Parathyroid adenoma (tissue), 2 donors: ENCODE results near the gene PRMT7.

Experiments used
- H2AFZ ChIP-seq: fragments of 300-600 bp; sonication (generic); one replicate; pipeline ENCODE4 v1.7.0; 2017; ENCODE audit warnings: antibody characterized with exemption, mild to moderate bottlenecking
- H3K27ac ChIP-seq: fragments of 300-600 bp; sonication (generic); one replicate; pipeline ENCODE4 v1.7.0; 2017
- H3K27me3 ChIP-seq: fragments of 300-600 bp; sonication (generic); one replicate; pipeline ENCODE4 v1.7.0; 2017; ENCODE audit warnings: low read length; ENCODE audit not compliant: control insufficient read depth, insufficient read depth
- H3K36me3 ChIP-seq: fragments of 300-600 bp; sonication (generic); one replicate; pipeline ENCODE4 v1.7.0; 2017; ENCODE audit warnings: low read length; ENCODE audit not compliant: control insufficient read depth, insufficient read depth
- H3K4me1 ChIP-seq: fragments of 300-600 bp; sonication (generic); one replicate; pipeline ENCODE4 v1.7.0; 2017; ENCODE audit warnings: control low read depth
- H3K4me2 ChIP-seq: fragments of 300-600 bp; sonication (generic); one replicate; pipeline ENCODE4 v1.7.0; 2017; ENCODE audit warnings: low read length
- H3K4me3 ChIP-seq: fragments of 300-600 bp; sonication (generic); one replicate; pipeline ENCODE4 v1.7.0; 2017; ENCODE audit warnings: low read depth, low read length
- H3K79me2 ChIP-seq: fragments of 300-600 bp; sonication (generic); one replicate; pipeline ENCODE4 v1.7.0; 2017; ENCODE audit warnings: control low read depth
- H3K9ac ChIP-seq: fragments of 300-600 bp; sonication (generic); one replicate; pipeline ENCODE4 v1.7.0; 2017; ENCODE audit warnings: mild to moderate bottlenecking
- H3K9me3 ChIP-seq: fragments of 300-600 bp; sonication (generic); one replicate; pipeline ENCODE4 v1.7.0; 2017; ENCODE audit warnings: low read length; ENCODE audit not compliant: control insufficient read depth
- TF ChIP-seq, protein P1 (sequence below): fragments of 300-600 bp; sonication (generic); IDR thresholded peaks from one replicate; pipeline ENCODE4 v1.7.0; 2017; ENCODE audit warnings: antibody characterized with exemption, mild to moderate bottlenecking
- donor health status: primary hyperparathyroidism.

PRMT7 gene

DNA sequence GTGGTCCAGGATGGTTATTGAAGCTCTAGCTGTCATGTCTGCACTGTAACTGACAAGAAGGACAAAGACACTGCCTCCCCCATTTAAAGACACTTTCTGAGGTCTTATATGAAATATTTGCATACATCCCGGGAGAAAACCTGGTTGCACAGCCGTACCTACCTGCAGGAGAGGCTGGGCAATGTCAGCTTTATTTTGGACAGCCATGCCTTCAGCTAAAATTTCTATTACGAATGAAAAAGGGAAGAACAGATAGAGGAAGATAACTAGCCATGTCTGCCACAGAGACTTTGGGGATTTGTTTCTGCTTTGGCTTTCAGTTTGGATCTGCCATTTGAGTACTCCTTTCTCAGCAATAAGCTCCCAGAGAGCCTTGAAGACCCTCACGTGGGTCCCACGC lies 27.5 kb upstream of the PRMT7 start:
- H3K27me3 ChIP-seq, result no peaks in the 10 kb centered on the region
- peaks cover 3% of the 10 kb centered on the region for H3K79me2 ChIP-seq
- H3K4me3 ChIP-seq, result no peak overlapping the region
- H3K27ac ChIP-seq, result no peak overlapping the region
- no peaks in the 10 kb centered on the region for H3K4me1 ChIP-seq
- no peak overlapping the region for H2AFZ ChIP-seq
- no peak overlapping the region for H3K4me2 ChIP-seq
- no peak overlapping the region for H3K9ac ChIP-seq
- H3K36me3 ChIP-seq, result no peaks in the 10 kb centered on the region
- H3K9me3 ChIP-seq, result no peaks in the 10 kb centered on the region
- TF ChIP-seq, protein P1, sequence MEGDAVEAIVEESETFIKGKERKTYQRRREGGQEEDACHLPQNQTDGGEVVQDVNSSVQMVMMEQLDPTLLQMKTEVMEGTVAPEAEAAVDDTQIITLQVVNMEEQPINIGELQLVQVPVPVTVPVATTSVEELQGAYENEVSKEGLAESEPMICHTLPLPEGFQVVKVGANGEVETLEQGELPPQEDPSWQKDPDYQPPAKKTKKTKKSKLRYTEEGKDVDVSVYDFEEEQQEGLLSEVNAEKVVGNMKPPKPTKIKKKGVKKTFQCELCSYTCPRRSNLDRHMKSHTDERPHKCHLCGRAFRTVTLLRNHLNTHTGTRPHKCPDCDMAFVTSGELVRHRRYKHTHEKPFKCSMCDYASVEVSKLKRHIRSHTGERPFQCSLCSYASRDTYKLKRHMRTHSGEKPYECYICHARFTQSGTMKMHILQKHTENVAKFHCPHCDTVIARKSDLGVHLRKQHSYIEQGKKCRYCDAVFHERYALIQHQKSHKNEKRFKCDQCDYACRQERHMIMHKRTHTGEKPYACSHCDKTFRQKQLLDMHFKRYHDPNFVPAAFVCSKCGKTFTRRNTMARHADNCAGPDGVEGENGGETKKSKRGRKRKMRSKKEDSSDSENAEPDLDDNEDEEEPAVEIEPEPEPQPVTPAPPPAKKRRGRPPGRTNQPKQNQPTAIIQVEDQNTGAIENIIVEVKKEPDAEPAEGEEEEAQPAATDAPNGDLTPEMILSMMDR, result no peak

DNA sequence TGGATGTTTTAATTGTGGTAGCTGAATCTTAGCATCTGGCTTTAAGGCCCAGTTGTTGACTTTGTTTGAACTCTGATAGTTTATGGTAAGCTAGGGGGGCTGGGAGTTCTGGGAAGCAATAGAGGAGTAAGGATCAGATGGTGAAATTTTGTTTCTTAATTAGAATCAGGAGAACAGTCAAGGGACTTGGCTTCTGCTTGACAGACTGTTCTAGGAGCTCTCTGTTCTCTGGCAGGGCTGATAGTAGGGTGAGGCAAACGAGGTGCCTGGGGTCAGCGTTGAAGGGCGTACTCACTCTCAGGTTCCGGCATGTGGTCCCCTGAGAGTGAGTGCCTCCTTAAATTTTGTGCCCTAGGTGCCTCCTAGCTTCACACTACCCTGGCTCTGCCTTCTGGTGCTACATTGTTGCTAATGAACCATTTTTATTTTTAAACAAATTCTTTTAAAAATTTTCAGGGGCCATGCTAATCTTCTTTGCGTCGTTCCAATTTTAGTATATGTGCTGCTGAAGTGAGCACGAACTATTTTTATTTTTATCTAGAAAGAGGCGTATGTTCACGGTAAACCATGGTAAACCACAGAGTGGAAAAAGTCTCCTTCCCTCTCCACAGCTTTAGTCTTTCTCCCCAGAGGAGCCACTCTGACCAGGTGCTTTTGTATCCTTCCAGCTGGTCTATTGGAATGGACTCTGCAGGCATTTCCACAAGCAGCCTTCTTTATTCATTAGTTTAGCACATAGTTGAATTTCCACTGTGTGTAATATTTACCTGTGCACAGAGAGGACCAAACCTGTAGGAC lies 26.8 kb upstream of the PRMT7 start:
- peaks cover 3% of the 10 kb centered on the region for H3K79me2 ChIP-seq
- no peak overlapping the region for H3K4me2 ChIP-seq
- H3K36me3 ChIP-seq, result no peaks in the 10 kb centered on the region
- no peak overlapping the region for H3K4me3 ChIP-seq
- no peak overlapping the region for H3K9ac ChIP-seq
- TF ChIP-seq, protein P1, result no peak
- no peak overlapping the region for H3K27ac ChIP-seq
- no peak overlapping the region for H2AFZ ChIP-seq
- H3K4me1 ChIP-seq, result no peaks in the 10 kb centered on the region
- no peaks in the 10 kb centered on the region for H3K27me3 ChIP-seq
- no peaks in the 10 kb centered on the region for H3K9me3 ChIP-seq

DNA sequence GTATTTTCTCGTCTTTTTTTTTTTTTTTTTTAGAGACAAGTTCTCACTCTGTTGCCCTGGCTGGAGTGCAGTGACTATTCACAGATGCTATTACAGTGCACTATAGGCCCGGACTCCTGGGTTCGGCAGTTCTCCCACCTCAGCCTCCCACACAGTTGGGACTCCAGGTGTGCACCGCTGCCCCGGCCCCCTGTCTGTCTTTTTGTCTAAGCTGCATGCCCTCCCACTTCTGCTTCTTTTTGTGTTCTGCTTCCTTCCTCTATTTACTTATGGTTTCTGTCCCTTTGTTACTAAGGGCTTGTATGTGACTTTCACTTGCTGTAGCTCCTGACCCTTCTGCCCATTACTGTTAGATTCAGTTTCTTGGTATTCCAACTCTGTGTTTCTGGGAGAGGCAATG lies 26.0 kb upstream of the PRMT7 start:
- H3K9ac ChIP-seq, result no peak overlapping the region
- no peak overlapping the region for H3K27ac ChIP-seq
- TF ChIP-seq, protein P1, result no peak
- no peaks in the 10 kb centered on the region for H3K4me1 ChIP-seq
- no peak overlapping the region for H3K4me2 ChIP-seq
- peaks cover 3% of the 10 kb centered on the region for H3K79me2 ChIP-seq
- no peaks in the 10 kb centered on the region for H3K27me3 ChIP-seq
- no peaks in the 10 kb centered on the region for H3K9me3 ChIP-seq
- H2AFZ ChIP-seq, result no peak overlapping the region
- H3K4me3 ChIP-seq, result no peak overlapping the region
- no peaks in the 10 kb centered on the region for H3K36me3 ChIP-seq

DNA sequence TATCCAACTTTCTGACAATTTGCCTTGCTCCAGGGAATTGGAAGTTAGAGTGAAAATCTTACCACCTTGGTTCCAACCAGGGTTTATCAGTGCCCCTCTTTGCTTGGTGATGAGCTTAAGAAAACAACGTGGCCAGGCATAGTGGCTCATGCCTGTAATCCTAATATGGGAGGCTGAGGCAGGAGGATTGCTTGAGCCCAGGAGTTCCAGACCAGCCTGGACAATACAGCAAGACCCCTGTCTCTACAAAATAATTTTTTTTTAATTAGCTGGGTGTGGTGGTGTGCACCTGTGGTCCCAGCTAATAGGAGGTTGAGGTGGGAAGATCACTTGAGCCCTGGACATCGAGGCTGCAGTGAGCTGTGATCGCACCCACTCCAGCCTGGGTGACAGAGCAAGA lies 25.1 kb upstream of the PRMT7 start:
- H3K4me1 ChIP-seq, result peaks cover 3% of the 10 kb centered on the region
- no peak overlapping the region for H3K4me2 ChIP-seq
- no peak overlapping the region for H3K9ac ChIP-seq
- peaks cover 3% of the 10 kb centered on the region for H3K79me2 ChIP-seq
- no peaks in the 10 kb centered on the region for H3K9me3 ChIP-seq
- no peaks in the 10 kb centered on the region for H3K36me3 ChIP-seq
- H3K27me3 ChIP-seq, result no peaks in the 10 kb centered on the region
- TF ChIP-seq, protein P1, result no peak
- no peak overlapping the region for H3K4me3 ChIP-seq
- H3K27ac ChIP-seq, result no peak overlapping the region
- no peak overlapping the region for H2AFZ ChIP-seq
